Type B pancreatic cell (in vitro differentiated cells): ENCODE measurements around the gene USP10. TPM values are rescaled to one million over a fixed set of nuclear protein-coding genes. Genes with fewer than 3 reads are reported as not detected.
A peak's percentile ranks its signal among the peaks of the same experiment; 100 is the strongest.

Experiments
- DNase-seq: peaks from one replicate; pipeline ENCODE4 v3.0.0; 2021; ENCODE audit warnings: mixed read lengths; ENCODE audit not compliant: unreplicated experiment; ENCODE audit errors: extremely low spot score
- H3K27ac Mint-ChIP-seq: 2 replicates; pipeline ENCODE4 v1.8.0; 2021; ENCODE audit warnings: mild to moderate bottlenecking, mixed read lengths
- H3K27me3 Mint-ChIP-seq: 2 replicates; pipeline ENCODE4 v1.8.0; 2021; ENCODE audit warnings: mixed read lengths
- H3K36me3 Mint-ChIP-seq: 2 replicates; pipeline ENCODE4 v1.8.0; 2021; ENCODE audit warnings: mixed read lengths
- H3K4me1 Mint-ChIP-seq: one replicate; pipeline ENCODE4 v1.8.0; 2021; ENCODE audit warnings: mixed read lengths; ENCODE audit not compliant: unreplicated experiment
- H3K4me3 Mint-ChIP-seq: 2 replicates; pipeline ENCODE4 v1.8.0; 2021; ENCODE audit warnings: mild to moderate bottlenecking, mixed read lengths
- H3K9me3 Mint-ChIP-seq: 2 replicates; pipeline ENCODE4 v1.8.0; 2021; ENCODE audit warnings: mixed read lengths
- total RNA-seq: library from RNA; stranded (reverse); gene quantifications from 2 replicates; pipeline ENCODE4 v1.2.1, GENCODE V29; 2021; ENCODE audit warnings: low replicate concordance
- TF ChIP-seq, protein P1 (sequence below): fragments of 200-600 bp; sonication (generic); conservative IDR thresholded peaks from 2 replicates; pipeline ENCODE4 v1.5.0; 2021; ENCODE audit warnings: antibody characterized with exemption, mild to moderate bottlenecking

USP10 gene
- total RNA-seq, 1 donor from 2014 or later = 110 TPM

DNA sequence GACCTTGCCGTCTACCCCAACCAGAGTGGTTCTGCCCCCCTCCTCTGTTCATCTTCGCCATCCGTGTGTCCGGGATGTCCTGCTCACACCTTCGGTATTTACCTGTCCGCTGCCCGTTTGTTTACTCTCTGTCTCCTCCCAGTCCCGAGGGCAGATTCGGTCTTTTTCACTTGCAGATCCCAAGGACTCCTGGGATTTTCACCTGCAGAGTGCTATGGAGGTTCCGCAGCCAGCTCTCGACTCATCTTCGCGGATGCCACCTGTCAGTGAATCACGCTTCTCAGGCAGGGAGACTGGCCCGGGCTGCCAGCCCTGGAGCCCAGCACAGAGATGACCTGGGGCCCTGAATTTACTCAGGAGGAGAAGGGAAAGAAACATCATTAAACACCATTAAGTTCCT lies 128.1 kb downstream of the USP10 start:
- Mint-ChIP-seq H3K27me3 (peaks cover 4% of the 10 kb centered on the region), H3K4me1 (peaks cover 24% of the 10 kb centered on the region), H3K4me3 (peak overlapping the region; percentile 65), H3K36me3 (no peaks in the 10 kb centered on the region), H3K9me3 (no peaks in the 10 kb centered on the region), H3K27ac (no peak overlapping the region)
- TF ChIP-seq, protein P1, sequence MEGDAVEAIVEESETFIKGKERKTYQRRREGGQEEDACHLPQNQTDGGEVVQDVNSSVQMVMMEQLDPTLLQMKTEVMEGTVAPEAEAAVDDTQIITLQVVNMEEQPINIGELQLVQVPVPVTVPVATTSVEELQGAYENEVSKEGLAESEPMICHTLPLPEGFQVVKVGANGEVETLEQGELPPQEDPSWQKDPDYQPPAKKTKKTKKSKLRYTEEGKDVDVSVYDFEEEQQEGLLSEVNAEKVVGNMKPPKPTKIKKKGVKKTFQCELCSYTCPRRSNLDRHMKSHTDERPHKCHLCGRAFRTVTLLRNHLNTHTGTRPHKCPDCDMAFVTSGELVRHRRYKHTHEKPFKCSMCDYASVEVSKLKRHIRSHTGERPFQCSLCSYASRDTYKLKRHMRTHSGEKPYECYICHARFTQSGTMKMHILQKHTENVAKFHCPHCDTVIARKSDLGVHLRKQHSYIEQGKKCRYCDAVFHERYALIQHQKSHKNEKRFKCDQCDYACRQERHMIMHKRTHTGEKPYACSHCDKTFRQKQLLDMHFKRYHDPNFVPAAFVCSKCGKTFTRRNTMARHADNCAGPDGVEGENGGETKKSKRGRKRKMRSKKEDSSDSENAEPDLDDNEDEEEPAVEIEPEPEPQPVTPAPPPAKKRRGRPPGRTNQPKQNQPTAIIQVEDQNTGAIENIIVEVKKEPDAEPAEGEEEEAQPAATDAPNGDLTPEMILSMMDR = no peak
- no peak for DNase-seq

DNA sequence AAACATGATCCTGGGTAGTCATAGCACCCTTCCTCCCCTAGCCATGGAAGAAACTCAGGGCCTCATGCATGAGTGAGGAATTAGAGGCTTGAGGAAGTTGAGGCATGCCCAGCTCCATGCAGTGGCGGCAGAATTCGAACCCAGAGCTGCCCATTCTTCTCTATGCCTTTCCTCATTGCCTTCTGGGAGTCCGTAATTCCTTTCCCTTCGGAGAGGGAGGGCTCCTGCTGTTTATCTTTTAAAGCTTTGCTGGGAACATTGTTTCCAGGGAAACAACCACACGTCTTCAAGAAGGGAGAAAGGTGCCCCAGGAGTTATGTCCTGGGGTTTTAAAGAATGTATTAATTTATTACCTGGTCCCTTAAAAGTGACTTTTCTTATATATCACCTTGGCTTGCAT lies 128.5 kb downstream of the USP10 start:
- Mint-ChIP-seq H3K4me1 (peaks cover 24% of the 10 kb centered on the region), H3K27ac (no peak overlapping the region), H3K36me3 (no peaks in the 10 kb centered on the region), H3K27me3 (peaks cover 4% of the 10 kb centered on the region), H3K9me3 (no peaks in the 10 kb centered on the region), H3K4me3 (no peak overlapping the region)
- TF ChIP-seq, protein P1 = no peak
- no peak for DNase-seq

Other genes with a start within 250 kb of the USP10 start
- gene MEAK7, start 195.3 kb upstream of the USP10 start, total RNA-seq = 28.5 and 30.3 TPM in 2 replicates
- 75.6 and 179 TPM in 2 replicates for gene COTL1, start 81.9 kb upstream of the USP10 start, total RNA-seq
- gene KLHL36, start 51.5 kb upstream of the USP10 start, total RNA-seq = 40.3 and 64.7 TPM in 2 replicates
- gene CRISPLD2, start 120.0 kb downstream of the USP10 start, total RNA-seq = 17.8 and 57.2 TPM in 2 replicates